SU-DHL-6 (cell line): ENCODE data around the gene IFNGR2.

Experiments
- CTCF ChIP-seq: fragments of 200-600 bp; sonication (generic); IDR thresholded peaks from one replicate; pipeline ENCODE4 v1.5.1; 2017; ENCODE audit warnings: antibody characterized with exemption, mild to moderate bottlenecking, low read length, moderate library complexity; ENCODE audit not compliant: insufficient read depth, poor library complexity, severe bottlenecking
- EZH2phosphoT487 ChIP-seq: fragments of 200-600 bp; sonication (generic), shearing (Covaris generic); conservative IDR thresholded peaks from 2 replicates; pipeline ENCODE4 v1.6.1; 2018; ENCODE audit warnings: mild to moderate bottlenecking, antibody characterized with exemption, low read length, moderate library complexity, mixed read lengths

- no peak for TF ChIP-seq CTCF
- TF ChIP-seq EZH2phosphoT487, result no peak
These were observed 49.1 kb downstream of the IFNGR2 start for GRCh38 chr21:33452362-33452761.
